Measurements from ENCODE around the gene UBE2J2. TPM values are rescaled to one million over a fixed set of nuclear protein-coding genes. Genes with fewer than 3 reads are reported as not detected.

The UBE2J2 gene
- total and polyA plus RNA-seq, 2 of the 13 experiments (the other 11 are each of a cell fraction or from before 2014, with no cell fraction given), result 25.4 to 29.4 TPM

GRCh38 chr1:1287288-1288110 is 13.8 kb upstream of the UBE2J2 start (continued):
- no peak for TF ChIP-seq CREB3 (CRISPR knock-in tag; IDR thresholded peaks at IDR 0.05)
- no peak for TF ChIP-seq AGO2 (optimal IDR thresholded peaks at IDR 0.05; ENCODE audit: low read depth, low read length)
- no peak for TF ChIP-seq SMAD1 (CRISPR knock-in tag; IDR thresholded peaks at IDR 0.05; ENCODE audit: borderline replicate concordance, low read depth)
- peak; percentile 13; the same call in 1 of the 2 replicates for TF ChIP-seq ZNF317 (CRISPR knock-in tag; IDR thresholded peaks at IDR 0.05)
- TF ChIP-seq PCBP1 (IDR thresholded peaks at IDR 0.05; ENCODE audit: borderline replicate concordance, low read depth, low read length), result no peak
- TF ChIP-seq ZNF75D (CRISPR knock-in tag; IDR thresholded peaks at IDR 0.05; ENCODE audit: borderline replicate concordance), result no peak
- TF ChIP-seq ELK4 (CRISPR knock-in tag; IDR thresholded peaks at IDR 0.05; ENCODE audit: borderline replicate concordance), result no peak
- 0 out of 2 replicates have a peak, but pooled peaks have one; percentile 23 for TF ChIP-seq ZBTB7B (CRISPR knock-in tag; IDR thresholded peaks at IDR 0.05)
- no peak for TF ChIP-seq ZC3H4 (CRISPR knock-in tag; IDR thresholded peaks at IDR 0.05; ENCODE audit: borderline replicate concordance)
- TF ChIP-seq ARID3A (IDR thresholded peaks at IDR 0.05; ENCODE audit: low read depth, low read length), result no peak
- no peak for TF ChIP-seq ZNF775 (CRISPR knock-in tag; IDR thresholded peaks at IDR 0.05; ENCODE audit: borderline replicate concordance)
- no peak for TF ChIP-seq NCOA1 (CRISPR knock-in tag; IDR thresholded peaks at IDR 0.05)
- no peak for TF ChIP-seq ZFYVE20 (CRISPR knock-in tag; IDR thresholded peaks at IDR 0.05; ENCODE audit: borderline replicate concordance, low read depth)
- no peak for TF ChIP-seq NBN (conservative IDR thresholded peaks at IDR 0.05)
- TF ChIP-seq KMT2A (CRISPR knock-in tag; IDR thresholded peaks at IDR 0.05), result no peak
- peak; percentile 29; the same call in 1 of the 2 replicates for TF ChIP-seq THRA (CRISPR knock-in tag; IDR thresholded peaks at IDR 0.05; ENCODE audit: borderline replicate concordance)
- TF ChIP-seq GATAD1 (CRISPR knock-in tag; IDR thresholded peaks at IDR 0.05), result 0 out of 2 replicates have a peak, but pooled peaks have one; percentile 26
- TF ChIP-seq SETDB1 (CRISPR knock-in tag; IDR thresholded peaks at IDR 0.05; ENCODE audit: borderline replicate concordance), result no peak
- no peak for TF ChIP-seq JUNB (CRISPR knock-in tag; IDR thresholded peaks at IDR 0.05; ENCODE audit: borderline replicate concordance)
- no peak for TF ChIP-seq ZNF510 (CRISPR knock-in tag; IDR thresholded peaks at IDR 0.05; ENCODE audit: low read depth)
- 0 out of 2 replicates have a peak, but pooled peaks have one; percentile 50 for TF ChIP-seq ZNF564 (CRISPR knock-in tag; IDR thresholded peaks at IDR 0.05)
- no peak for TF ChIP-seq HNRNPH1 (optimal IDR thresholded peaks at IDR 0.05; ENCODE audit: low read depth, low read length)
- TF ChIP-seq MXD1 (CRISPR knock-in tag; IDR thresholded peaks at IDR 0.05), result peak; percentile 69

Data from HepG2 (cell line).